GM19193 (cell line): Measurements from ENCODE around the gene AQP12B.

Source experiments
- POLR2A ChIP-seq: IDR thresholded peaks from 4 replicates; pipeline ENCODE4 v1.6.1; 2011; ENCODE audit not compliant: insufficient read depth, insufficient read length; ENCODE audit errors: extremely low read depth

AQP12B gene

DNA sequence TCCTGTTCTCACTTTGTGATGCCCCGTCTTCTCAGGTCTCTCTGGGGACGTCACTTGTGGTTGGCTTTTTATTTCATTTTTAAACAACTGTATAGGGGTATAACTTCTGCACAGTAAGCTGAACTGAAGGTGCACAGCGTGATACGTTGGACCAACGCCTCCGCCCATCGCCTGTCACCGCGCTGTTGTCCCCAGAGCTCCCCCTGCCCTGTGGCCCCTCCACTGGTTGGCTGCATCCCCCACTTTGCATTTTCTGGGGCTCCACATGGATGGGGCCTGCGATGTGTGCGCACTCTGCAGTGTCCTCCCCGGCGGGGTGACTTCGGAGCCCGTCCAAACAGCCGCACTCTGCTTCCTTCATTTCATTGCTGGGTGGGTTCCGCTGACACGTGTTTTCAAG is 43.1 kb downstream of the AQP12B start:
- no peak for TF ChIP-seq POLR2A

DNA sequence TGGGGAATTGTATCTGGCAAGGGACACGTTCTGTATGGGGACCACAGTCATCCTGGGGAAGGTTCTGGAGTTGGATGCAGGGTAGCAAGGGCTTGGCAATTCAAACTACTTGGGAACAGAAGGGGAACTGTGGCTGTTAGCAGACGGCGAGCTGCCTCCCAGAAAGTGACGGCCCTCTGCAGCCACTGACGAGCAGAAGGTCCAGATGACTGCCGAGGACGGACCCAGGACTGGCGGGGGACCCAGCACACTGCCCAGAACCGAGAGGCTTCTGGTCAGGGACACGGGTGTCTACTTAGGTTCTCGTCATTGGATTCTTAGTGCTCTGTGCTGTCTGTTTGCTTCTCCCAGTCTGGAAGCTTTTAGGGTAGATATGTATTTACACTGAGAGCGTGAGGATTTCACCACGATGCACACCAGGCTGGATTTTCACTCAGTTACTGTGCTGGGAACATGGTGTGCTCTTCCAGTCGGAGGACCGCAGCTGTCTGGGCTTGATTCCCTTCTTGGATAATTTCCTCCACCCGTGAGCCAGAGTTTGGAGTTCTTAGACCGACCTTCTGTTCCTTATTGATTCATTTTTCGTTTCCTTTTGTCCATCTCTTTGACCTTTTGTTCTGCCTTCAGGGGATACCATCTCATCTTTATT is 44.0 kb downstream of the AQP12B start:
- TF ChIP-seq POLR2A: no peak

DNA sequence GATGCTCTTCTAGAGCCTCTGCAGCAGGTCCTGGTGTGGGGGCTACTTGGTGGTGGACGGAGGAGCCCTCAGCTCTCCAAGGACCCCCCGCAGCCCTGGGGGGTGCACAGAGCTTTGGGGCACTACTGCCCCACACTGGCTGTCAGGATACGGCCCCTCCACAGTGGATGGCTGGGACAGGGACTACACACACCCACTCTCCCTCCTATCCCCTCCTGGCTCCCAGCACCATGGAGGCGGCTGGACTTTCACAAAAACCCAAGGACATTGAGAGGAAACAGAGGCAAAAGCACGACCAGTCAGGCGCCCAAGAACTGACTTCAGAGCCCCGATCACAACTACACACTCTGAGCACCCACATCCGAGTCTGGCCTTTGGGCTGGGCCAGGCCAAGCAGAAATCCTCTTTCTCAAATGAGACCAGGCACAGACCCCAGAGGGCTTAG is 44.8 kb downstream of the AQP12B start:
- TF ChIP-seq POLR2A: no peak

DNA sequence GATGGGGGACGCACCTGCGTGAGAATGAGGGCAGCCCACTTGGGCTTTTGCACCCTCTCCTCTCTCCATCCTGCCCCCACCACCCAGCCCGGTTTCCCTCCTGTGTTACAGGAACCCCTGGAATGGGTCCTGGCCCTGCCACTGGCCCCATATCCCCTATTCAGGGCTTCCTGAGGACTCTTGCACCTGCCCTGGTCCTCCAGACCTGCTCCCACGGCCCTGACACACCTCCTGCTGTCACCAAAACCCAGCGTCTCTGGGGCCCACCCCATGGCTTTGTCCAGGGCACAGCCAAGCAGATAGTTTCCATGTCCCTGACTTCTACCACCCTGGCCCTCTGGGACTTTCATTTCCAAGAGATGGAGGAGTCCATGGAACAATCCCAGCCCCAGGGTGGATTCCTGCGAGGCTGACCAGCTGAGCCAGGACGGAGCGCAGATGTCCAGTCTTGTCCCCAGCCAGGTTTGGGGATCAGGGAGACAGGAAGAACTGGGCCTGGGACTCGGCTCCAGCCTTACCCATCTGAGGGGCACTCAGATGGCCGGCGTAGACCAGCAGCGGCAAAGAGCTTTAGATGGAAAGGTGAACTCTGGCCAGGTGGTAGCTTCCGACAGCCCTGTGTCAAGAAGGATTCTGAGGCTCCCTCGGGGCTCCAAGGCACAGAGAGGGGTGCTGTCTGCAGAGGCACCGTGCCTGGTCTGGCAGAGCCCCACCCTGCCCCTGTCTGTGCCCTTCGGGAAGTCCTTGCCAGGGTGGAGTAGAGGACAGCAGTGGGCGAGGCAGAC is 45.4 kb downstream of the AQP12B start:
- TF ChIP-seq POLR2A: no peak

DNA sequence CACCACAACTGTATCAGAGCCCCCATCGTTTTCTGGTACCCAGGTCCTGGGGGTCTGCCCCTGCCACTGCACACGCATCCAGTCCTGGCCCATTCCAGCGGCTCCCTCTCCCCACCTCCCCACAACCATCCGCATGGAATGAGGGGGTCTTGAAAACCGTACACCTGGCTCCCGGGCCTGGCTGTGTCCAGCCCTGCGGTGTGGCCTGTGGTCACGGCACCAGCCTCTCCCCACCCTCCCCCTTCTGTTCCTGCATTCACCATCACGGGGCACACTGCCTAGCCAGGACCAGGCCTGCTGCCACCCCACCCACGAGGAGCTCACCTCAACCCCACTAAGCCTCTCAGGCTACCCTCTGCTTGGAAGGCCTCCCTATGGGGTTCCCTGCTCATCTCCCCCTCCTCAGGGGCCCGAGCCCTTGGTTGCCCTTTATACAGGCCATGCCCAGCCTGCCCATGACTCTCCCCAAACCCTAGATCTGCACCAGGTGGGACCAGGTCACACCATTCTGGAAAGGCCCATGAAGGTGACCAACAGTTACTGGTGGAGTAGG is 46.0 kb downstream of the AQP12B start:
- no peak for TF ChIP-seq POLR2A

DNA sequence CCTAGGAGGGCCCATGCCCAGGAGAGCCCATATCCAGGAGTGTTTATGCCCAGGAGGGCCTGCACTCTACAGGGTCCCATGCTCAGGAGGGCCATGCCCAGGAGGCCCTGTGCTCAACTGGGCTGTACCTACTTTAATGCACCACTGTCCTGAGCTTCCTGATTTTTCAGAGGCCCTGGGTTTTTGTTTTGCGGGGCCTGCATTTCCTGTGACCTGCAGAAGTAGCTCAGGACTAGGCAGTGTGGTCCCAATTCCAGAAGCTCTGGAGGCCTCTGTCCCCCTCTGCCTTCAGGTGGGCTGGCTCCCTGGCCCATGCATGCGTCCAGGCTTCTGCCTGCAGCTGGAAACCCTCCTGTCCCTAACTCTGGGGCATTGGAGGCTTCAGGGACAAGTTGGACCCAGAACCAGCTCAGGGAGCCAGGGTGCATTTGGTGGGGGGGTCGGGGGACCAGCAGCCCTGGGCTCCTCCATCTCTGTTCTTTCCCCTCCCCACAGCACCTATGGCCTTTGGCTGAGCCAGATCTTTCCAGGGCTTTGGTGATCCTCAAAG is 46.6 kb downstream of the AQP12B start:
- no peak for TF ChIP-seq POLR2A

DNA sequence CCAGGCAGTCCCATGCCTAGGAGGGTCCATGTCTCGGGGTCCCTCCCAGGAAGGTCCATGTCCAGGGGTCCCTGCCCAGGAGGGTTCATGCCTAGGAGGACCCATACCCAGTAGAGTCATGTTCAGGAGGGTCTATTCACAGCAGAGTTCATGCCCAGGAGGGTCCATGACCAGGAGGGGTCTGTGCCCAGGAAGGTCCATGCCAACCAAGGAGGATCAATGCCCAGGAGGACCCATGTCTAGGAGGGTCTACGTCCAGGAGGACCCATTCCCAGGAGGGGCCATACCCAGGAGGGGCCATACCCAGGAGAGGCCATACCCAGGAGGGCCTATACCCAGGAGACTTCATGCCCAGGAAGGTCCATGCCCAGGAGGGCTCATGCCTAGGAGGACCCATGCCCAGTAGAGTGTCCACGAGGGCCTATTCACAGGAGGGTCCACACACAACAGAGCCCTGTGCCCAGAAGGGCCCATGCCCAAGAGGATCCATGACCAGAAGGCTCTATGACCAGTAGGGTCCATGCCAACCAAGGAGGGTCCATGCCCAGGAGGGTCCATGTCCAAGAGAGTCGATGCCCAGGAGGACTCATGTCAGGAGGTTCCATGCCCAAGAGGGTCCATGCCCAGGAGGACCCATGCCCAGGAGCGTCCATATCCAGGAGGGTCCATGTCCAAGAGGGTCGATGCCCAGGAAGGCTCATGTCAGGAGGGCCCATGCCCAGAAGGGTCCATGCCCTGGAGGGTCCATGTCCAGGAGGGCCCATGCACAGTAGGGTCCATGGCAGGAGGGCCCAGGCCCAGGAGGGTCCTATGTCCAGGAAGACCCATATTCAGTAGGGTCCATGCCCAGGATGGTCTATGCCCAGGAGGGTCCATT is 47.3 kb downstream of the AQP12B start:
- no peak for TF ChIP-seq POLR2A

DNA sequence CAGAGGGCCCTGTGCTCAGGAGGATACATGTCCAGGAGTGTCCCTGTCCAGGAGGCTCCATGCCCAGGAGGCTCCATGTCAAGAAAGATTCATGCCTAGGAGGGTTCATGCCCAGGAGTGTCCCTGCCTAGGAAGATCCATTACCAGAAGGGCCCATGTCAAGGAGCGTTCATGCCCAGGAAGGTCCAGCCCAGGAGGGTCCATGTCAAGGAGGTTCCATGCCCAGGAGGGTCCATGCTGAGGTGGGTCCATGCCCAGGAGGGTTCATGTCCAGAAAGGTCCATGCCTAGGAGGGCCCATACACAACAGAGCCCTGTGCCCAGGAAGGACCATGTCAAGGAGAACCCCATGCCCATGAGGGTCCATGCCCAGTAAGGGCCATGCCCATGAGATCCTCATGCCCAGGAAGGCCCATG is 50.4 kb downstream of the AQP12B start:
- TF ChIP-seq POLR2A: no peak

DNA sequence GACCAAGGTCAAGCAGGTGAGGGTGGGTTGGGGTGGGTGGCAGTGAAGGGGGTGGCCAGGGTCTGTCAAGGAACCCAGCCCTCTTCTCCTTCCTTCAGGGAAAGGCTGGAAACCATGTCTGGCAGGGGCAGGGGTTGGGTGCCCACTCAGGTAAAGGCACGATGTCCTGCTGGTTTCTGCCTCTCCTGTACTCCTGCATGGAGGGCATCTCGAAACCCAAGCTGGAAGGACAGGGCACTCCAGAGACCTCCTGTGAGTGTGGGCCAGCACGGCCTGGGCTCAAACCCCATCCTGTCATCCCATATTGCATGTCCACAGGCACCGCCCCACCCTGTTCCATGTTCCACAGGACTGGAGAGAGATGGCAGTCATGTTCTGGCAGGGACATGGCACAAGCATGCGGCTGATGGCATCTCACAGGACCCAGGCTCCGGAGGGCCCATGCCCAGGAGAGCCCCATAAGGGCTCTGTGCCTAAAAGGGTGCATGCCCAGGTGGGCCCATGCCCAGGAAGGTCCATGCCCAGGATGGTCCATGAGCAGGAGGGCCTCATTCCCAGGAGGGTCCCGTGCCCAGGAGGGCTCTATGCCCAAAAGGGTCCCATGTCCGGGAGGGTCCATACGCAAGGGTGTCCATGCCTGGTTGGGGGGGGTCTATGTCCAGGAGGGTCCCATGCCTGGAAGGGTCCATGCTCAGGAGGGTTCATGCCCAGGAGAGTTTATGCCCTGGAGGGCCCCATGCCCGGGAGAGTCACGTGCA is 51.0 kb downstream of the AQP12B start:
- no peak for TF ChIP-seq POLR2A

DNA sequence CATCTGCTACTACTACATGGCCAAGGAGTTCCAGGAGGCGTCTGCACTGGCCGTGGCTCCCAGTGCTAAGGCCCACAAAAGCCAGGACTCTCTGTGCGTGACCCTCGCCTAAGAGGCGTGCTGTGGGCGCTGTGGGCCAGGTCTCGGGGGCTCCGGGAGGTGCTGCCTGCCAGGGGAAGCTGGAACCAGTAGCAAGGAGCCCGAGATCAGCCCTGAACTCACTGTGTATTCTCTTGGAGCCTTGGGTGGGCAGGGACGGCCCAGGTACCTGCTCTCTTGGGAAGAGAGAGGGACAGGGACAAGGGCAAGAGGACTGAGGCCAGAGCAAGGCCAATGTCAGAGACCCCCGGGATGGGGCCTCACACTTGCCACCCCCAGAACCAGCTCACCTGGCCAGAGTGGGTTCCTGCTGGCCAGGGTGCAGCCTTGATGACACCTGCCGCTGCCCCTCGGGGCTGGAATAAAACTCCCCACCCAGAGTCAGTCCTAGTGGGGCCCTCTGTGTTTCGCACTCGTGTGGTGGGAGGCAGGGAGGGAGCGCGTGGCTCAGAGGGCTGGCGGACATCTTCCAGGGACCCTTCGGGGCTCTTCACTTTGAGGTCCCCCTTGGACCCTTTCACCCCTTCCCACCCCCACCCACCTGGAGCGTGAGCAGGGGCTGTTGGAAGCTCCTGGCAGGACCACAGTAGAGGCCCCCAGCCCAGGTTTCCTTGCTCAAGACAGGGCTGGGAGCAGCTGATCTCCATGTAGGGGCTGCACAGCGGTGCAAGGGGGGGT is 51.7 kb downstream of the AQP12B start:
- no peak for TF ChIP-seq POLR2A

DNA sequence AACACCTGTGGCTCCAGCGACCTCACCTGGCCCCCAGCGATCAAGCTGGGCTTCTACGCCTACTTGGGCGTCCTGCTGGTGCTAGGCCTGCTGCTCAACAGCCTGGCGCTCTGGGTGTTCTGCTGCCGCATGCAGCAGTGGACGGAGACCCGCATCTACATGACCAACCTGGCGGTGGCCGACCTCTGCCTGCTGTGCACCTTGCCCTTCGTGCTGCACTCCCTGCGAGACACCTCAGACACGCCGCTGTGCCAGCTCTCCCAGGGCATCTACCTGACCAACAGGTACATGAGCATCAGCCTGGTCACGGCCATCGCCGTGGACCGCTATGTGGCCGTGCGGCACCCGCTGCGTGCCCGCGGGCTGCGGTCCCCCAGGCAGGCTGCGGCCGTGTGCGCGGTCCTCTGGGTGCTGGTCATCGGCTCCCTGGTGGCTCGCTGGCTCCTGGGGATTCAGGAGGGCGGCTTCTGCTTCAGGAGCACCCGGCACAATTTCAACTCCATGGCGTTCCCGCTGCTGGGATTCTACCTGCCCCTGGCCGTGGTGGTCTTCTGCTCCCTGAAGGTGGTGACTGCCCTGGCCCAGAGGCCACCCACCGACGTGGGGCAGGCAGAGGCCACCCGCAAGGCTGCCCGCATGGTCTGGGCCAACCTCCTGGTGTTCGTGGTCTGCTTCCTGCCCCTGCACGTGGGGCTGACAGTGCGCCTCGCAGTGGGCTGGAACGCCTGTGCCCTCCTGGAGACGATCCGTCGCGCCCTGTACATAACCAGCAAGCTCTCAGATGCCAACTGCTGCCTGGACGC is 52.5 kb downstream of the AQP12B start:
- TF ChIP-seq POLR2A: no peak

DNA sequence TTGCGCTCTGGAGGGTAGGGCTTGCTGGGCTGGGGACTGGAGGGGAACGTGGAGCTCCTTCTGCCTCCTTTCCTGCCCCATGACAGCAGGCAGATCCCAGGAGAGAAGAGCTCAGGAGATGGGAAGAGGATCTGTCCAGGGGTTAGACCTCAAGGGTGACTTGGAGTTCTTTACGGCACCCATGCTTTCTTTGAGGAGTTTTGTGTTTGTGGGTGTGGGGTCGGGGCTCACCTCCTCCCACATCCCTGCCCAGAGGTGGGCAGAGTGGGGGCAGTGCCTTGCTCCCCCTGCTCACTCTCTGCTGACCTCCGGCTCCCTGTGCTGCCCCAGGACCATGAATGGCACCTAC is 53.1 kb downstream of the AQP12B start:
- no peak for TF ChIP-seq POLR2A
